H9 (cell line): ENCODE data around the gene GYG1. TPM values are rescaled to one million over a fixed set of nuclear protein-coding genes. Genes with fewer than 3 reads are reported as not detected.

Experiments
- DNase-seq: peaks from one replicate; pipeline ENCODE4 v3.0.0-alpha.2; 2017
- H2AFZ ChIP-seq: one replicate; pipeline ENCODE4 v1.6.1; 2013; ENCODE audit warnings: mild to moderate bottlenecking, low read length, control low read depth, moderate library complexity
- H2AK5ac ChIP-seq: 2 replicates; pipeline ENCODE4 v1.6.1; 2013; ENCODE audit warnings: low read length, control low read depth, mixed read lengths; ENCODE audit not compliant: insufficient read length
- H2BK120ac ChIP-seq: one replicate; pipeline ENCODE4 v1.6.1; 2013; ENCODE audit warnings: low read depth, mild to moderate bottlenecking, low read length, control low read depth, inconsistent platforms; ENCODE audit not compliant: poor library complexity, severe bottlenecking
- H2BK12ac ChIP-seq: 2 replicates; pipeline ENCODE4 v1.6.1; 2013; ENCODE audit warnings: low read length, control low read depth, mixed read lengths, low read depth; ENCODE audit not compliant: insufficient read length
- H2BK15ac ChIP-seq: 2 replicates; pipeline ENCODE4 v1.6.1; 2013; ENCODE audit warnings: low read depth, low read length, control low read depth
- H2BK20ac ChIP-seq: one replicate; pipeline ENCODE4 v1.6.1; 2013; ENCODE audit warnings: low read depth, mild to moderate bottlenecking, low read length, control low read depth, inconsistent platforms; ENCODE audit not compliant: poor library complexity, severe bottlenecking
- H2BK5ac ChIP-seq: 2 replicates; pipeline ENCODE4 v1.6.1; 2013; ENCODE audit warnings: low read length, control low read depth, mixed read lengths; ENCODE audit not compliant: insufficient read length
- H3K14ac ChIP-seq: 2 replicates; pipeline ENCODE4 v1.6.1; 2013; ENCODE audit warnings: low read length, control low read depth; ENCODE audit not compliant: insufficient read depth
- H3K18ac ChIP-seq: 2 replicates; pipeline ENCODE4 v1.6.1; 2013; ENCODE audit warnings: low read depth, mild to moderate bottlenecking, mixed read lengths, low read length, control low read depth; ENCODE audit not compliant: insufficient read length
- H3K23ac ChIP-seq: 2 replicates; pipeline ENCODE4 v1.6.1; 2013; ENCODE audit warnings: low read length, control low read depth, mixed read lengths, low read depth; ENCODE audit not compliant: insufficient read length
- H3K23me2 ChIP-seq: 2 replicates; pipeline ENCODE4 v1.6.1; 2013; ENCODE audit warnings: low read depth, mild to moderate bottlenecking, mixed read lengths, low read length, control low read depth; ENCODE audit not compliant: insufficient read length, poor library complexity, severe bottlenecking
- H3K27ac ChIP-seq: 2 replicates; pipeline ENCODE4 v1.5.1; 2013; ENCODE audit warnings: low read length, control low read depth, mixed read lengths, low read depth; ENCODE audit not compliant: insufficient read length
- H3K27me3 ChIP-seq: 2 replicates; pipeline ENCODE4 v1.6.1; 2013; ENCODE audit warnings: low read length, control low read depth, inconsistent platforms; ENCODE audit not compliant: insufficient read depth
- H3K4ac ChIP-seq: 2 replicates; pipeline ENCODE4 v1.6.1; 2013; ENCODE audit warnings: low read depth, mild to moderate bottlenecking, control low read depth, inconsistent platforms, low read length, moderate library complexity
- H3K4me1 ChIP-seq: 2 replicates; pipeline ENCODE4 v1.6.1; 2013; ENCODE audit warnings: low read length, control low read depth, inconsistent platforms; ENCODE audit not compliant: insufficient read depth
- H3K4me2 ChIP-seq: 2 replicates; pipeline ENCODE4 v1.6.1; 2013; ENCODE audit warnings: low read length, control low read depth, mixed read lengths; ENCODE audit not compliant: insufficient read length, insufficient read depth
- H3K56ac ChIP-seq: 2 replicates; pipeline ENCODE4 v1.6.1; 2013; ENCODE audit warnings: low read depth, mild to moderate bottlenecking, mixed read lengths, low read length, control low read depth; ENCODE audit not compliant: insufficient read length
- H3K79me1 ChIP-seq: 2 replicates; pipeline ENCODE4 v1.6.1; 2013; ENCODE audit warnings: low read depth, mild to moderate bottlenecking, moderate library complexity, low read length, control low read depth, inconsistent platforms; ENCODE audit not compliant: insufficient read depth, poor library complexity, severe bottlenecking
- H3K79me2 ChIP-seq: 2 replicates; pipeline ENCODE4 v1.6.1; 2013; ENCODE audit warnings: low read length, control low read depth, inconsistent platforms; ENCODE audit not compliant: insufficient read depth
- H3K9ac ChIP-seq: 2 replicates; pipeline ENCODE4 v1.6.1; 2013; ENCODE audit warnings: low read length, control low read depth, mixed read lengths; ENCODE audit not compliant: insufficient read length; ENCODE audit errors: extremely low read depth
- H3K9me3 ChIP-seq: one replicate; pipeline ENCODE4 v1.6.1; 2013; ENCODE audit warnings: low read depth, low read length, inconsistent platforms; ENCODE audit not compliant: control insufficient read depth
- H3T11ph ChIP-seq: one replicate; pipeline ENCODE4 v1.6.1; 2013; ENCODE audit warnings: mild to moderate bottlenecking, low read length, control low read depth, inconsistent platforms
- H4K20me1 ChIP-seq: one replicate; pipeline ENCODE4 v1.6.1; 2013; ENCODE audit not compliant: control insufficient read depth, insufficient read length, insufficient read depth
- H4K5ac ChIP-seq: 2 replicates; pipeline ENCODE4 v1.6.1; 2013; ENCODE audit warnings: low read depth, mild to moderate bottlenecking, mixed read lengths, low read length, control low read depth; ENCODE audit not compliant: insufficient read length
- H4K8ac ChIP-seq: replicated peaks from 2 replicates; pipeline ENCODE4 v1.6.1; 2013; ENCODE audit warnings: low read length, control low read depth, mixed read lengths, low read depth; ENCODE audit not compliant: insufficient read length
- H4K91ac ChIP-seq: 2 replicates; pipeline ENCODE4 v1.6.1; 2013; ENCODE audit warnings: low read depth, mild to moderate bottlenecking, moderate library complexity, mixed read lengths, low read length, control low read depth; ENCODE audit not compliant: insufficient read length
- H3K27ac Mint-ChIP-seq, 3 experiments: 2 replicates in 2 of 3; 3 replicates in 1 of 3; pipeline ENCODE4 v1.8.0; 2020 to 2021; ENCODE audit warnings: mixed read lengths in 3 of 3, mild to moderate bottlenecking in 1 of 3, moderate library complexity in 1 of 3
- H3K27me3 Mint-ChIP-seq: 2 replicates; pipeline ENCODE4 v1.8.0; 2021; ENCODE audit warnings: low read depth, mild to moderate bottlenecking, moderate library complexity, mixed read lengths
- H3K36me3 Mint-ChIP-seq, 3 experiments: 2 replicates in 2 of 3; 3 replicates in 1 of 3; pipeline ENCODE4 v1.8.0; 2020 to 2021; ENCODE audit warnings: low read depth in 3 of 3, mixed read lengths in 3 of 3; ENCODE audit not compliant: insufficient read depth in 1 of 3
- H3K4me1 Mint-ChIP-seq, 2 experiments: 2 replicates each; pipeline ENCODE4 v1.8.0; 2020; ENCODE audit warnings: mixed read lengths in 2 of 2
- H3K4me3 Mint-ChIP-seq, 2 experiments: 2 replicates in 1 of 2; 3 replicates in 1 of 2; pipeline ENCODE4 v1.8.0; 2020 to 2021; ENCODE audit warnings: mild to moderate bottlenecking in 2 of 2, mixed read lengths in 2 of 2, moderate library complexity in 1 of 2
- H3K9me3 Mint-ChIP-seq, 2 experiments: 2 replicates in 1 of 2; 3 replicates in 1 of 2; pipeline ENCODE4 v1.8.0; 2020; ENCODE audit warnings: mild to moderate bottlenecking in 2 of 2, mixed read lengths in 2 of 2, moderate library complexity in 1 of 2
- WGBS: extraction: QIAGEN DNeasy Blood & Tissue Kit; methylation state at CpG from one replicate; pipeline ENCODE4 v1.1.7; 2013; ENCODE audit warnings: missing lambda C conversion rate, low lambda C conversion rate, mixed read lengths; ENCODE audit not compliant: insufficient read length; ENCODE audit errors: extremely low coverage; 5-methylcytosine and 5-hydroxymethylcytosine counted together
- total RNA-seq: library from RNA; stranded (reverse); gene quantifications from 2 replicates; pipeline ENCODE4 v1.2.1, GENCODE V29; 2021
- TF ChIP-seq, protein P1 (sequence below): fragments of 200-600 bp; sonication (generic); conservative IDR thresholded peaks from 3 replicates; pipeline ENCODE4 v1.8.0; 2021; ENCODE audit warnings: antibody characterized with exemption, mild to moderate bottlenecking

Gene GYG1
- total RNA-seq, 1 experiment from 2014 or later: 31.5 TPM

DNA sequence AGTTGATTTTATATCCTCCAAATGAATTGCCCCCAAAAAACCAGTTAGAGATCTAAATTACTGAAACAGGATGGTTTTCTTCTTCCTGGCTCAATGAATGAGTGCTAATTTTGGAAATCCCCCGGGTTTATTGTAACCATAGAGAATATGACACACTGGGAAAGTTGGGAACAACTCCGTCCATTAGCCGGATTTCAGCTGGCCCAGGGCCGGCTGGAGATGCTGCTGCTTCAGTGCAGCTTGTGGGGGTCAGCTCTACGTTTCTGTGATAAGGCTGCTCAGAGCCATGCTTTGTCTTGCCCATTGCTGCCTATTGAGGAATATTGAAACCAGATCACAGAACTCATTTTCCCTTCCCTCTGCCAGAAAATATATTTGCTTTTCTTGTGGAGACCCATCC lies 20.3 kb downstream of the GYG1 start:
- Mint-ChIP-seq H3K4me1 (peaks cover 10% of the 10 kb centered on the region in 2 experiments), H3K4me3 (no peak overlapping the region), H3K9me3 (no peaks in the 10 kb centered on the region), H3K27me3 (no peaks in the 10 kb centered on the region), H3K27ac (no peak overlapping the region), H3K36me3 (peaks cover 11 to 50% (median 33%) of the 10 kb centered on the region in 3 experiments)
- TF ChIP-seq, protein P1, sequence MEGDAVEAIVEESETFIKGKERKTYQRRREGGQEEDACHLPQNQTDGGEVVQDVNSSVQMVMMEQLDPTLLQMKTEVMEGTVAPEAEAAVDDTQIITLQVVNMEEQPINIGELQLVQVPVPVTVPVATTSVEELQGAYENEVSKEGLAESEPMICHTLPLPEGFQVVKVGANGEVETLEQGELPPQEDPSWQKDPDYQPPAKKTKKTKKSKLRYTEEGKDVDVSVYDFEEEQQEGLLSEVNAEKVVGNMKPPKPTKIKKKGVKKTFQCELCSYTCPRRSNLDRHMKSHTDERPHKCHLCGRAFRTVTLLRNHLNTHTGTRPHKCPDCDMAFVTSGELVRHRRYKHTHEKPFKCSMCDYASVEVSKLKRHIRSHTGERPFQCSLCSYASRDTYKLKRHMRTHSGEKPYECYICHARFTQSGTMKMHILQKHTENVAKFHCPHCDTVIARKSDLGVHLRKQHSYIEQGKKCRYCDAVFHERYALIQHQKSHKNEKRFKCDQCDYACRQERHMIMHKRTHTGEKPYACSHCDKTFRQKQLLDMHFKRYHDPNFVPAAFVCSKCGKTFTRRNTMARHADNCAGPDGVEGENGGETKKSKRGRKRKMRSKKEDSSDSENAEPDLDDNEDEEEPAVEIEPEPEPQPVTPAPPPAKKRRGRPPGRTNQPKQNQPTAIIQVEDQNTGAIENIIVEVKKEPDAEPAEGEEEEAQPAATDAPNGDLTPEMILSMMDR: no peak
- H3K23me2 ChIP-seq: no peaks in the 10 kb centered on the region
- H3K23ac ChIP-seq: no peak overlapping the region
- no peak overlapping the region for H2BK5ac ChIP-seq
- no peaks in the 10 kb centered on the region for H3K9me3 ChIP-seq
- peaks cover 3% of the 10 kb centered on the region; the same call in 1 of the 2 replicates for H3K4me1 ChIP-seq
- H3K27me3 ChIP-seq: no peaks in the 10 kb centered on the region
- no peak overlapping the region for H3K56ac ChIP-seq
- no peak overlapping the region for H2BK120ac ChIP-seq
- WGBS: no CpG with 5 or more reads among the region's 5 CpGs
- H3K27ac ChIP-seq: no peak overlapping the region
- no peak overlapping the region for H4K5ac ChIP-seq
- no peak overlapping the region for H3K9ac ChIP-seq
- H3K79me1 ChIP-seq: no peaks in the 10 kb centered on the region
- no peak overlapping the region for H2BK12ac ChIP-seq
- H2BK15ac ChIP-seq: no peak overlapping the region
- H2BK20ac ChIP-seq: no peak overlapping the region
- no peak overlapping the region for H2AK5ac ChIP-seq
- H3K18ac ChIP-seq: no peak overlapping the region
- no peak overlapping the region for H4K8ac ChIP-seq
- H2AFZ ChIP-seq: no peak overlapping the region
- no peaks in the 10 kb centered on the region for H3K79me2 ChIP-seq
- H3K4ac ChIP-seq: no peak overlapping the region
- H3K4me2 ChIP-seq: no peak overlapping the region
- no peak overlapping the region for H3T11ph ChIP-seq
- H4K20me1 ChIP-seq: no peaks in the 10 kb centered on the region
- no peak overlapping the region for H3K14ac ChIP-seq
- no peak for DNase-seq
- no peak overlapping the region for H4K91ac ChIP-seq
